Inflammatory macrophage (primary cell): ENCODE measurements around the gene CNTNAP5.

ENCODE experiments used
- DNase-seq, 2 donors: peaks; one replicate each; pipeline ENCODE4 v3.0.0-alpha.2; 2020 to 2022

Gene CNTNAP5

DNA sequence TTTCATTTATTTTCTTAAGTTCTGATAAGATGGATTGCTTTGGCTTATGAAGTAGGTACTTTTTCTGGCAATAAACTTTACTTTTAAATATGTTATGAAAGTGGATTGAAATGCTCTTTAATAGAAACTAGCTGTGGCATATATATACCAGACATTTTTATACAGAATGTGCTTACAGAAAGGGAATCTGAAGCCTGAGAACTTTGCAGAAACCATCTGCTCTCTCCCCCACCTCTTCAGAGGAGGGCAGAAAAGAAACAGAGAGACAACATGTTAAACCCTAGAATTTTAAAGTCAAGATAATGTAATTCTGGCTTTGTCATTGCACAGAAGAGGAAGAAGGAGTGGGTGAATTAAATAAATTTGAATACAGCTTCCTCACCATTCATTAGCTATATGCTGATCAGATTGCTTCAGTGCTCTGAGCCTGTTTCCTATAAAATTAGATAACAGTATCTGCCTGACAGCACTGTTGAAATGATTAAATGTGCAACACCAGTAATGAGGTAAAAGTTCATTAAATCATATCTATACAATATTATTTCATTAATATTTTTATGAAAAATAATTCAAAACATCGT is 247.3 kb downstream of the CNTNAP5 start:
- no peak for DNase-seq

DNA sequence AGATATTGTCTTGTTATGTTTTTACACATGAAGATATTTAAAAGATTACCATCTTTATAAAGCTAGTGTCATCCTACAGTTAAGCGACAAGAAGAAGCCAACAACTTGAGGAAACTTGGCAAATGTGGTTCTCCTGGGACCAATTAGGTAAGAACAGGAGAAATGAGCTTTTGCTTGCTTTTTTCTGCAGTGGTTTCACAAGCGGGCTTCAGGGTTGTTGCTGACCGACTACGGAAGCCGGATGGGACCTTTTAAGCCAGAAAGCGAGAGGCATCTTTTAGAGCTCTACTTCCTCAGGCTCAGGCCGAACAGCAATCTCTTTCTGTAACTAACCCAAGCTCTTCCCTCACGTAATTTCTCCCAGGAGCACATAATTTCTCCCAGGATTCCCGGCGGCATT is 256.5 kb downstream of the CNTNAP5 start:
- no peak for DNase-seq

- no peak for DNase-seq
These were observed 258.0 kb downstream of the CNTNAP5 start for GRCh38 chr2:124283096-124283495.

DNA sequence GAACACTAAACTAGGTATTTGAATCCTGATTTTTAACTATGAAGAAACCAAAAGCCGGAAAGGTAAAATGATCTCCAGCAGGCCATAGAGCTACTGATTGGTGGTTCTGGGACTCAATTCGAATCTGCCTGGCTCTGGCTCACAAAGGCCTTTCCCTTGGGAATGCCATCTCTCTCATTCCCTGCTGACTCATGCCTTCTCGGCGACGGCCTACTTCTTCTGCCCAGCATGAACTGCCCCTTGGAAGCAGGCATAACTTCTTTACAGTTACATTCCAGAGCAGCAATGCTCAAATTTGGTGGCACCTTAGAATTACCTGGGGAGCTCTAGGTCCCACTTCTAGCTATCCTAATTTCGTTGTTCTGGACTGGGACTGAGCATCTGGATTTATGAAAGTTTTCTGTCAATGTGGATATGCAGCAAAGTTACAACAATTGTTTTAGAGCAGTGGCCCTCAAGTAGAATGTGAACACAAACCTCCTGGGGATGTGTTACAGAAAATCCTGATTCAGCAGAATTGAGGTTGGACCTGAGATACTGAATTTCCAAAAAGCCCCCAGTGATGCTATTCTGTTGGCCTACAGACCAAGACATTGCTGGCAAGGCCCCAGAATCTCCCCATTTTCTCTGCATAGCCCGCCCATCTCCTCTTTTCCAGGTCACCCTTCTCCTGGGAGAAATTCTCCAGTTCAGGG is 261.1 kb downstream of the CNTNAP5 start:
- DNase-seq: no peak

- DNase-seq: no peak
These were observed 264.0 kb downstream of the CNTNAP5 start for GRCh38 chr2:124289060-124289459.

- DNase-seq: no peak
These were observed 264.5 kb downstream of the CNTNAP5 start for GRCh38 chr2:124289615-124290014.

DNA sequence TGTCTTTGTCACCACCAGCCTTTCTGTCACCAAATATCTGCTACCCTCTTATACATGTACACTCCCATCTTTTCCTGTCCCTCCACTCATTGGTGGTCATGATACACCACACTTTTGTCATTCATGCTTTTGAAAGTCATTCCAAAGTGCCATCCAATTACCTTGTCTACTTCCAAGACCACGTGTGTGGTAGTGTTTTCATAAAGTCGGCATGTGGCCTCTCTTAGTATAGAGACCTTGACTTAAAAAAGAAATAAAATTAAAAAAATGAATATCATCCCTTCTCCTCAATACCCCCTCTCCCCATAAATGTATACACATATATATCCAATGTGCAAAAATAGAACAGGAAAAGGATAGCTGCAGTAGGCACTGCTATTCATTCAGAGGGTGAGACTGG is 271.4 kb downstream of the CNTNAP5 start:
- DNase-seq: no peak

GRCh38 chr2:124301915-124302314 is 276.8 kb downstream of the CNTNAP5 start:
- no peak for DNase-seq

GRCh38 chr2:124308319-124309062 is 283.4 kb downstream of the CNTNAP5 start:
- no peak for DNase-seq

DNA sequence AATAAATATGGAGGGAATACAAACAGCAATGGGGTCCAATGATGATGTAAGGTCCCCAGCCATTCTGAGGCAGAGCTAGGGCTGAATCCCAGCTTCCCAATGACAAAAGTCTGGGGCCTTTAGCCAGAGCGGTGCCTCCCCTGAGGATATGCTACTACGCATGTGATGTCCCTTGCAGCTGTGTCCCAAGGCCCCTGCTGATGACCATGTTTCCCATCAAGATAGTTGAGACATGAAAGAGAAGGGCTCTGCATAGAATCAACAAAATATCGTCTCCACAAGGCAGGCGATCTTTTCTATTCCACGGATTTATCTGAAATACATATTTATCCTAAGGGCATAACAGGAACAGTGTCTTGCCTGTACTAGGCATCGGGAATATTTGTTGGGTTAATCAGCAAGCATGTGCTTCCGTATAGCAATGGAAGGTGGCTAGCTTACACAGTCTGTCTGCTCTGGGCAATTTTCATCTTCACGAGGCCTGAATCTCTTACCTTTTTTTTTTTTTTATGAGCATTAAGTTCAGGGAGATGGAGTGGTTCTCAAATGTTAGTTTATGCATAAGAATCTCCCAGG is 284.6 kb downstream of the CNTNAP5 start:
- no peak for DNase-seq

DNA sequence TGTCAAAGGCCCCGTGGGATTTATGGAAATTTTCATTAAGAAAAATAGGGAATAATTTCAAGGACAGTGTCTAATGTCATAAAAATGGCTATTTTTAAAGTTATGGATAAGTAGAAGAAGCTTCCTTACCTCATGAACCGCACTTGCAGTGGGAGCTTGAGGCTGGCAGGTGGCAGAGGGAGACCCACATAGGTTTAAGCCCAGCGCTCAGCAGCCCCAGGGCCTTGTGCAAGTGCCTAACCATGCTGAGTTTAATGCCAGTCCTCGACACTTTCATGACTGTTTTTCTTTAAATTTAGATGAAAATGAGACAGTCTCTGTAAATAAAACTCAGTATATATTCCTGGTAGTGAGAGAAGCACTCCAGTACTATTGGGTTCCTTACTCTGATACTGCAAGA is 285.6 kb downstream of the CNTNAP5 start:
- no peak for DNase-seq

DNA sequence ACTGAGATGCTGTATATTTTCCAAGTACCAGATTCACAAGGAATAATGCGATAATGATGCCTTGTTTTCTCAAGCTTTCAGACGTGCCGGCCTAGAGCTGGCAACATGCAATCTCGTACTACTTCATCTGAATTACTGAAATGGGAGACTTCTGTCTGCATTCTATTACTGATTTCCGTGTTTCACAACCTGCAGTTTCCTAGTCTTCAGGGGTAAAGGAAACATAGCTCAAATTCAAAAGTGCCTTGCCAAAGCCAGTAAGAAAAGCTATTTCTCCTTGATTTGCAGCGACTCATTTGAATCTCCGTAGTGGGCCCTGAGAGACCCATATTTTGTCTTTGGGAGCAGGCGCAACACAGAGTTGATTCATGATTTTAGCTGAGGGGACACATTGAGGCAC is 289.0 kb downstream of the CNTNAP5 start:
- no peak for DNase-seq

DNA sequence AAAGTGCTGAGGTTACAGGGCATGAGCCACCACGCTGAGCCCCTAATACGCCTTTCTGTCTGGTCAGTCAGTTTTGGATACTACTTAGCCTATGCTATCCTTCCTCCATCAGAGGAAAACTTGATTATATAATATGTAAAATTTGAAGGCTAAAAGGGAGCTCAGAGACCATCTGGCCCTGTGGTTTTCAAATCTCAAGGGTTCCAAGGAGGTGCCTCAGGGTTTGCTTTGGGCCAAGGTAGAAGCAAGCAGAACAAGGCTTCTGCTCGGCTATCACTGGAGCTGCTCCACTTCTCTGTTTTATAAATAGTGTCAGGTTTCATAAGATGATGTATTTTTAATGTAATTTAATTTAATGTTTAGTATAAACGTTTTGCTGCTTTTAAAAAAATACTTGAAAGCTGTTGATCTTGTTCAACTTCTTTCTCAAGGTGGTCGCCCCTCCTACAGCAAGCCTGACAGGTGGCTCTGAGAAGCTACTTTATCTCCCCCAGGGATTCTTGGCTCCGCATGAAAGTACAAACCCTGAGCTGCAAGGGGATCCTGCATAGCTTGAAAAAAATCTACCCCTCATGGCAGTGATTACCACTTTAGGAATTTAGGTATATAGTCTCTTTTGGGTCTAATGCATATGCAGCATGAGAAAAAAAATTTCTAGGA is 290.3 kb downstream of the CNTNAP5 start:
- DNase-seq: no peak

GRCh38 chr2:124316133-124316532 is 291.0 kb downstream of the CNTNAP5 start:
- DNase-seq: no peak

DNA sequence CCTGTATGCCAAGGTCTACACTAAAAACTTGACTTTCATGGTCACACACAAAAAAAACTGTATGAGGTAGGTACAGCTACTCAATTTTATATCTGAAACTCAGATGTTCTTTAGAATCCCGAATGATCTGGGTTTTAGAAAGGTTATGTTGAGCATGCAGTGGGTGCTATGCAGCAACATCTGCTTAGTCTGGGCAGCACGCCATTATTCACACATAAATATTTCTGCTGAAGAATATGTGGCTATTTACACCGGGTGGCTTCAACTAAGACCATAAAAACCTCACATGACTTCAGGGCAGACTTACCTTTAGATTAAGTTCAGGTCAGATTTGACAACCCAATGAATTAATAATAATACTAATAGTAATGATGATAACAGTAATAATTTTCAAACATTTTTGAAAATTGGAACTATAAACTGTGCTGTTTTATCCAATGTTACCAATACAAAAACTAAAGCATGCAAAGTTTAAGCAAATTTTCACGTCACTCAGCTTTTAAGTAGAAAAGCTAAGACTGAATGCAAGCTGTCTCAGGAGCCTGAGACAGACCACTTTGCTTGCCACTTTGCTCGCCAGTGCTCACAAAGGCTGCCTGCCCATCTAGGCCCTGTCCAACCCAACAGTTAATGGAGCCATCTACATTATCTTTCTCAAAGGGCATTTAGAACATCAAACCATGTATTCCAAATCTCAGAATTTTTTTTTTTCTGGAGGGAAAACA is 292.0 kb downstream of the CNTNAP5 start:
- no peak for DNase-seq

DNA sequence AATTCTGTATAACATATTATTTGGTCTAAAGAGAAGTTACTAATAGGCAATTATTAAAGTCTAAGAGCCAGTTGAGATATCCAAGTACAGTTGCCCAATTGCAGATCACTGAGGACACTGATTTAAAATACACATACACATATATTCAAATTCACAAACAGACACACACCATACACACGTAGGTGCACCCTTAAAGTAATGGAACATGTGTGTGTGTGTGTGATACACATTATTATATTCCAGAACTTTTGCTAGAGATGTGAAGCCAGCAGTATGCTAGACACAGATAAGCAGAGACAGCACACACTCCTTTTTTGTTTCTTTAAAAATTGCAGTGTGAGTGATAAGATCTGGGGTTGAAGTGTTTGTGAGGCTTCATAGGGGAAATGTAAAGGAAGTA is 292.5 kb downstream of the CNTNAP5 start:
- DNase-seq: no peak

DNA sequence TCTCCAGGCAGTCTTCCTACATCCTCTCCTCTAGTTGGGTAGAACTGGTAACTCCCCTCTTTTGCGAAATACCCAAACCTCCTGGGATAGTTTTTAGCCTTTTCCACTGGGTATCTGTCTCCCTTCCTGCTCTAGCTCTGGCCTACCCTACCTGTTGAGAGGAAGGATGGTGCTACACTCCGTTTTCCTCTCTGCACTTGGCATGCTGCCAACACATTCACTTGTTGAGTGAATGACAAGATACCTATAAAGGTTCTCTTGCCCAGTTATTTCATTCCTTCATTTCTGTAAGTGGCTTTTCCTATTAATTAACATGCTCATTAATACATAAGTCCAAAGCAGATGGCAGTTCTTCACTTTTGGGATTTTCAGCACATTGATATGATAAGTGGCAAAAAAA is 293.8 kb downstream of the CNTNAP5 start:
- no peak for DNase-seq

DNA sequence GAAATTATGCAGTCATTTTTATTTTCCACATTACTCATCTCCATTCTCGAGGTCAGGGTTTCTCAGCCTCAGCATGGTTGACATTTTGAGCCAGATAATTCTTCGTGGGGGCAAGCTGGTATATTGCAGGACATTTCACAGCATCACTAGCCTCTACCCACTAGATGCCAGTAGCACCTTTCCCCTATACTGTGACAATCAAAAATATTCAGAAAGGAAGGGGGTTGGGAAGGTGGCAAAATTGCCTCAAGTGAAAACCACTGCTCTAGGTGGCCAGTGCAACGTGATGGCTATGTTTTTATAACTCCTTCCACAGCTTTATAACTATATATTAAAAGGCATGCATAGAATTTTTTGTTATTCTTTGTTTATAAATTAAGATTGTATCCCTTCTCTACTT is 294.5 kb downstream of the CNTNAP5 start:
- DNase-seq: no peak

GRCh38 chr2:124320051-124320688 is 295.1 kb downstream of the CNTNAP5 start:
- no peak for DNase-seq

GRCh38 chr2:124323321-124323720 is 298.2 kb downstream of the CNTNAP5 start:
- DNase-seq: no peak

DNA sequence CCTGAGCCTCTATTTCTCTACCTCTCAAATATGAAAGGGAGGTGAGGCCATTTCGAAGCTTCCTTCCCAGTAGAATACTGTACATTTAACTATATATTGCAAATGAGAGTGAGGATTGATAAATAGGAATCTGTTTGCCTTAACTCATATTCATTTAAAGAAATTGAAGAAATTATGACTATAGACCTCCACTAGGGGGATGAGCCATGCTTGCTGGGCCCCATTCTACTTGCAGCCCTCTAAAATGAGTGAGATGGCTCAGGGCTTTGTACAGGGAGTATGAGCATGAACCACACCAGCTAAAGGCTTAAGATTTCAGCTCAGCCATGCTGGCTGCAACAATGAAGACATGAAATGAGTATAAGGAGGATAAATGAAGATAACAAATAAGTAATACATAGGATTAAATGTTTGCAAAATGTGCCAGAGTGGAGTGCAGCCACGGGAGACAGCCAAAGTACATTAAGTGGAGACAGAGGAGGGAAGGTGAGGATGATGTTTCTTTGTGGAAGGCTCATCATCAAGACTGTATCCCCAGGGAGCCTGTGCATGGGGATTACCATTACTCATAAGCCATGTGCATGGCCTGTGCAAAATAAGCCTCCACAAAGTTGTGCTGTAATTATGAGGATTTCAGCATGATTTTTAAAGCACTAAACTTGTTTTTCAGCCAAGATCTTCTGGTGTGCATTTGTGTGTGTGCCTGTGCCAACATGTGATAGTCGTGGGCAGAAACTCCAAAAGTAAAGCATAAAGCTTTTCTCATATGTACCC is 300.8 kb downstream of the CNTNAP5 start:
- DNase-seq: no peak
